ENCODE results near the gene MISP3.
A peak's percentile ranks its signal among the peaks of the same experiment; 100 is the strongest.

The MISP3 gene

DNA sequence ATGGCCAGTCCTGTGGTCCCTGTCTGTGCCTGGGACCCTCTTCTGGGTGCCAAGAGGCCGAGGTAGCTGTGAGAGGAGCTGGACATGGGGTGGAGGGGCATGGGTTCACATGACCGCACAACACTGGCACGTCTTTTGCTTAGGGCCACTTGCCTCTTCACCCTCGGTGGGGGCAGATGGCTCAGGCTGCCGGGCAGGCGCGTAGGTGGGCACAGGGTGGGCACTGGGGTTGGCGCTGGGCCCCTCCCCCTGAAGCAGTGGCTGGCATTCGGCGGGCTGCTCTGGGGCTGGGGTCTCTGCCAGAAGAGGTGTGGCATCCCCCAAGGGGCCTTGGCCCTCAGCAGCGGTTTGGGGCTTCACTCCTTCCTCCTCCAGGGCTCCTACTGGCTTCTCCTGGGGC, 19.1 kb upstream of the MISP3 start:
- DNase-seq (ENCODE audit: low read depth, low spot score), result no peak

DNA sequence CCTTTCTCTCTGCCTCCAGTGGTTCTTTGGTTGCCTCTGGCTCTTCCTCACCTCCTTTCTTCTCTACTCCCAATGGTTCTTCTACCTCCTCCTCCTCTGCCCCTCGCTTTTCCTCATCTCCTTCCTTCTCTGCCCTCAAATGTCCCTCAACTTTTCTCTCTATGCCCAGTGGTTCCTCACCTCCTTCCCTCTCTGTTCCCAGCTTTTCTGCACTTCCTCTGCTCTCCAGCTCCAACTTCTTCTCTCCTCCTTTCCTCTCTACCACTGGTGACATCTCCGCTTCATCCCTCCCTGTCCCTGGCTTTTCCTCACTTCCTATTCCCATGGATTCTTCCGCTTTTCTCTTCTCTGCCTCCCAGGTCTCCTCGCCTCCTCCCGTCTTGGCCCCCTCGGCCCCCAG, 18.5 kb upstream of the MISP3 start:
- DNase-seq (ENCODE audit: low read depth, low spot score), result no peak

DNA sequence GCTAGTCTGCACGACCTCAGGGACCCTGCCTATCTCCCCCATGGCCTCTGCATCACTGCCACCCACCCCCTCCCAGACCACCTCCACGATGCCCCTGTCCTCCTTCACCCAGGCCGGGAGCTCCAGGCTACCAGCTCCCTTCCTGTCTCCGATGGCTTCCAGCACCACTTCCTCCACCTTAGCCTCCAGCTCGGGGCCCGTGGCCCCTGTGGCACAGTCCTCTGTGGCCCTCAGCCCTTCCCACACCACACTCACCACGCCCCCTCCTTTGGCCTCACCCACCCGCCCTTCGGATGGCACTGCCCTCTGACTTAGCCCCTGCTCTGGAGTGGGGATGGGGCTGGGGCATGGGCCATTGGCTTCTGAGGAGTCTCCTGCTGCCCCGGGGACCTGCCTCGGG, 17.9 kb upstream of the MISP3 start:
- DNase-seq (ENCODE audit: low read depth, low spot score), result no peak

DNA sequence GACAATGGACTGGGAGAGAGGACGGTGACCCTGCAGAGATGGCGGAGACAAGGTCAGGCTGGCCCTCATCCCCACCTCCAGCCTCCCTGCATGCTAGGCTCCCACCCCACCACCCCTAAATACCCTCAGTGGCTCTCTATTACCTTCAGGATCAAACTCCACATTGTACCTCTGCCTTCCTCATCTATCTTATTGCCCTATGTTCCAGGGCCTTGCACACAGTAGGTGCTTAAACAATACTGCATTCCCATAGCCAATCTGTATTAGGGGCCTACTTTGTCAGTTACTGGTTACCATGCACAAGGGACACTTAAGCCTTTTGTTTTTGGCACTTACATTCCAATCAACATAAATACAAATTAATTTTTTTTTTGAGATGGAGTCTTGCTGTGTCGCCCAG, 17.2 kb upstream of the MISP3 start:
- DNase-seq (ENCODE audit: low read depth, low spot score), result no peak

DNA sequence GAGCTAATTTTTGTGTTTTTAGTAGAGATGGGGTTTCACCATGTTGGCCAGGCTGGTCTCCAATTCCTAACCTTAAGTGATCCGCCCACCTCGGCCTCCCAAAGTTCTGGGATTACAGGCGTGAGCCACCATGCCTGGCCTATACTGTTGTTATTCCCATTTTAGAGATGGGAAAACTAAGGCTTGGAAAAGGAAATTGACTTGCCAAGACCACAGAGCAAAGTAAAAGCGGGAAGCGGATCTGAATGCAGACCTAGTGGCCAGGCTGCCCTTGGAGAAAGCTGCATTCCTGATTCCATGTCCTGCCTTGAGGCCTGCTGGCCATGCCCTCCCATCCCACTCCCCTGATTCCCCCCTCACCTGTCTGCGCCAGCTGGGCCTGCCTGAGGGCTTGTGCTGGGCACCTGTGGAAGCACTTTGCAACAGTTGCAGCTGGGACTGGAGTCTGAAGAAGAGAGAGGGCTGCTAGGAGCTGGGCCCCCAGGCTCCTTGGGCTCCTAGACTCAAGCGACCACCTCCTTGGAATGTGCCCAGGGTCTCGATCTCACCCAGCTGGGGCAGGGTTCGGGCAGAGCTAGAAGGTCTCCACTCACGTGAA, 16.4 kb upstream of the MISP3 start:
- DNase-seq (ENCODE audit: low read depth, low spot score), result no peak

DNA sequence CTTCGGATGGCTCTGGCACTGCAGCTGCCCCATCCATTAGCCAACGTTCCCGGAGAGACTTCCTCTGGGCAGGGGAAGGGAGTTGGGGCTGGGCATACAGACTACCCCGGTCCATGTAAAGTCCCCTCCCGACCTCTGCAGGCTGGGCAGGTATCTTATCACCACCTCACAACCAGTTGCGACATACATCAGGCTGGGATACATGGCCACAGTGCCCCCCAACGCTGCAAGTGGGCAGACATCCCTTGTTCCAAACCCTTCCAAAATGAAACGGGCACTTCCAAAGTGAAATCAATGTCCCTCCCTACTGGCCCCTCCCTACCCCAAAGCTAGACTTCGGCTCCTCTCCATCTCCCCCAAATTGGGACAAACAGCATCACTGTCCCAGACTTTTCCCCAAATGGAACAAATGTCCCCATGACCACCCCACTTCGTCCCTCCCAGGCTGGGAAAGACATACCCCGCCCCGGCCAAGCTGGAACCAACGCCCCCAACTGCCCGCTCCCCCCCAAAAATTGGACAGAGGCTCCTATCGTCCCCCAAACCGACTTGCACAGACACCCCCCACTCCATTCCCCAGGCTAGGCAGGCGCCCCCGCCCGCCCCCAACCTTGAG, 15.7 kb upstream of the MISP3 start:
- no peak for DNase-seq (ENCODE audit: low read depth, low spot score)

DNA sequence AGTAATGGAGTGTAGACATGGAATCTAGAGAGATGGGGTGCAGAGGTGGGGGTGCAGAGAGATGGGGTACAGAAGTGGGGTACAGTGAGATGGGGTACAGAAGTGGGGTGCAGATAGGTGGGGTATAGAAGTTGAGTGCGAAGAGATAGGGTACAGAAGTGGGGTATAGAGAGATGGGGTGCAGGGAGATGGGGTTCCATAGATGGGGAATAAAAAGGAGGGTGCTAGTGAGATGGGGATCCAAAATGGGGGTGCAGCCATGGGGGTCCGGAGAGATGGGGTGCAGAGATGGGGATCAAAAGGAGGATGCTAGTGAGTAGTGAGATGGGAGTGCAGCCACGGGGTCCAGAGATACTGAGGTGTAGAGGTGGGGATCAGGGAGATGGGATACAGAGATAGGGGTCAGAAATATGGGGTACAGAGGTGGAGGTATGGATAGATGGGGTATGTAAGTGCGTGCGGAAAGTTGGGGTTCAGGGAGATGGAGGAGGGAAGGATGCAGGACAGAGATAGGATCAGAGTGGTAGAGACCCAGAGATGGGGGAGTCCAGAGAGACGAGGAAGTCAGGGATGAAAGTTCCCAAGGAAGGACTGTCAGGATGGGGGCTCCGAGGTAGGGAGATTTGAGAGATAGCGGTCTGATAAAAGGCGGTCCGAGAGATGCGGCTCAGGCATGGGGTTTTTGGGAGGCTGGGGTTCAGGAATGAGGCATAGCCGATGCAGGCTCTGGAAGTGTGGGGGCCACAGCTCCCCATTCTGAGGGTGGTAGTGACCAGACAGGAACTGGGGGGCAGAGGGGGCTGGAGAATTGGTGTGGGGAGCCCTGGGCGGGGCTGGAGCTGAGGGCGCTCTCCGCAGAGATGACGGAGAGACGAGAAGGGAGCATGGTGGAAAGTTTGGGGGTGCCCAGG, 14.1 kb upstream of the MISP3 start:
- DNase-seq (ENCODE audit: low read depth, low spot score), result no peak

DNA sequence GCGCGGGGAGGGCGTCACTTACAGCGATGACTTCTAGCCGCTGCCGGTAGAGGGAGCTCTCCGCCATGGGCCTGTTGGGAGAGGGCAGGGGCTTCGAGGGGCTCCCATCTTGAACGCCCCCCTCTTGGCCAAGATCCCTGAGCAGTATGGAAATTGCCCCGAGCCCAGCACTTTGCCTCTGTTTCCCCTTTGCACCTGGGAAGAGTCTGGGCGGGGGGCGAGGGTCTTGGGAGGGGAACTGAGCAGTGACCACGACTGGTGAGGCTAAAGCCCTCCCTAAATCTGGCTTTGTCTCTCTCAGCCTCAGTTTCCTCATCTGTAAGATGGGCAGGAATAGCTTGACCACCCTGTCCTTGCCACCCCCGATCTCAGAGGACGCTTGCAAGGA, 13.5 kb upstream of the MISP3 start:
- DNase-seq (ENCODE audit: low read depth, low spot score), result no peak

DNA sequence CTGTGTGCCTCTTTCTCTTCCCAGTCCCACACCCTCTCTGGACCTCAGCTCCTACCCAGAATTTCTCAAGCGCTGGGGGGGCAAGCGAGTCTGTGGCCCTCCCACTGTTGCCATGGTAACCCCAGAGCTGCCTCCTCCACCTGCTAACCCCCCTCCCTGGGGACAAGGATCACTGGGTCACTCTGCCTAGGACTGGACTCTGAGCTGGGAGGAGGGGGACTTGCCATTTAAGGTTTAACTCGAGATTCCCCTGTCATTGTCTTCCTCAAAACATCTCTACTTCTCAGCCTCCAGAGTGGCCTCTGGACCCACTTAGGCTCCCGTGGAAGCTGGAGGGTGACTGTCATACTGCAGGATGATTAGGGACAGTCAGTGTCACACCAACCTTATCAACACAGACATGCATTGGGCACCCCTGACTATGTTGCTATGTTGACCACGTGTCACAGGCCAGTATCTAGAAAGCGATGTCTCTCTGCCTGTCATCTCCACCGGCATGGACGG, 12.9 kb upstream of the MISP3 start:
- DNase-seq (ENCODE audit: low read depth, low spot score), result no peak

DNA sequence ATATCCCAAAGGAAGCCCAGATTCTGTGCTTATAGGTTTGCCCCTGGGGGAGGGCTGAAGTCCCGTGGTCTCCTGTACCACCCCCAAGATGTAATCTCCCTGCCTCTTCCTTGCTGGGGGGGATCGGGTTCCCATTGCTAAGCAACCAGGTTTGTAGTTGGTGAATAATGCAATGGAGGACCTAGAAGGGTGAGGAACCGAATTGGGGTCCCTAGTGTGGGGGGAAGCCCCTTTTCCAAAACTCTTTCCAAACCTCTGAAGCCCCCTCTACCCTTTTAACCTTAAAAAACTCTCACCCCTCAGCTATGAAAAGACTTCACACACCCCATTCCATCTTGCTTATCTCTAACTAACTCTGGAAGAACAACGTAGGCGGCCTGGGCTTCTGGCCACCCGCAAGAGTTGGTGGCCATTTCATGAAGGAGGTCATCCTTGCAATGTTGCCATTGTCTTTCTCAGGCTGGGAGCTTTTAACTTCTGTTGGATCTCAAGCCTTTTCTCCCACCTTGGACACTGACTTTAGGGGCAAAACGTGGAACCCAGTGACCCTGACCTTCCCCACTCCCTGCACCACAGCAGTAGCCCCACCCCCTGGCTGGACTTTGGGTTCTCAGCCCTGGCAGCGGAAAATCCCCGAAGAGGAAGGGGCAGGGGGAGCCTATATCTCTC, 11.4 kb upstream of the MISP3 start:
- DNase-seq (ENCODE audit: low read depth, low spot score), result no peak

DNA sequence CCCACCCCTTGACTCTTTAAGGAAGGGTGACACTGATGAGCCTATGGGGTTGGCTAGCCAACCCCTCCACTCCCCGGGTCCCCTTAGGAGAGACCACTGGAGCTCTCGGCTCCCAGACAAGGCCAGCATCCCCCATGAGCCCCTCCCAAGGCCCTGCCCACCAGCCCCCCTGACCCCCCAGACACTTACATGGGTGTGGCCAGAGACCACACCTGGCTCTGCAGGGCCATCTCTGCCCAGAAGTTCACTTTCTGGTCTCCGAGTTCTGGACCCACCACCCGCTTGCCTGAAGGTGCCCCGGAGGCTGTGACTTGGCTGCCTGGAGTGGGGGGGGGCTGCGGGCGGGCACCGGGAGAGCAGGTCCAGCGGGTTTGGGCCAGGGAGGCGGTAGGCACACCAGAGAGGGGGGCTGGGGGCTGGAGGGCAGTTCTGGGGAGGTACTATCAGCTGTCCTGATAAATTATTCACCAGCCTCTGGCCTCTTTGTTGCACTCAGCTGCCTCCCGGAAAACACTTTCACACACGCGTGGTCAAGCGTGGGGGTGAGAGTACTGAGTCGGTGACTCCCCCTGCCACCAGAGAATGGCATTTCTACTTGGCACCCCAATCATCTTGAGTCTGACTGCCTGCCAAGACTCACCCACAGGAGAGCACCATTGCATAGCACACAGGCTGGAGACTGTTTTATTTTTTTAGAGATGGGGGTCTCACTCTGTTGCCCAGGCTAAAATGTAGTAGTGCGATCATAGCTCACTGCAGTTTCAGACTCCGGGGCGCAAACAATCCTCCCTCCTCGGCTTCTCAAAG, 10.6 kb upstream of the MISP3 start, which contains the start of gene PALM3:
TSS of gene PALM3 (minus strand) at position 326 of the 807 bp plus-strand sequence. CDS start at position 230, 96 bp downstream.
- DNase-seq (ENCODE audit: low read depth, low spot score), result no peak

DNA sequence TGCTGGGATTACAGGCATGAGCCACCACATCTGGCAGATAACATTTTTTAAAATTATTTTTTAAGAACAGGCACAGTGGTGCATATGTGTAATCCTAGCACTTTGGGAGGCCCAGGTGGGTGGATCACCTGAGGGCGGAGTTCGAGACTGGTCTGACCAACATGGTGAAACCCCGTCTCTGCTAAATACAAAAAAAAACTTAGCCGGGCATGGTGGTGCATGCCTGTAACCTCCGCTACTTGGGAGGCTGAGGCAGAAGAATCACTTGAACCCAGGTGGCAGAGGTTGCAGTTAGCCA, 10.1 kb upstream of the MISP3 start:
- DNase-seq (ENCODE audit: low read depth, low spot score), result no peak

DNA sequence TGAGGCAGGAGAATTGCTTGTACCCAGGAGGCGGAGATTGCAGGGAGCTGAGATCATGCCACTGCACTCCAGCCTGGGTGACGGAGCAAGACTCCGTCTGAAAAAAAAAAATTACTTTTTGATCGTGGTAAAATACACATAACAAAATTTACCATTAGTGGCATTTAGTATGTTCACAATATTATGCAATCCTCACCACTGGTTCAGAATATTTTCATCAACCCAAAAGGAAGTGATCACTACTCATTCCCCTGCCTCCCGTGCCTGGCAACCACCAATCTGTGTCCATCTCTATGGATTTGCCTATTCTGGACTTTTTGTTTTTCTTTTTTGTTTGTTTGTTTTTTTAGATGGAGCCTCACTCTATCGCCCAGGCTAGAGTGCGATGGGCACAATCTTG, 9.5 kb upstream of the MISP3 start:
- DNase-seq (ENCODE audit: low read depth, low spot score), result no peak

DNA sequence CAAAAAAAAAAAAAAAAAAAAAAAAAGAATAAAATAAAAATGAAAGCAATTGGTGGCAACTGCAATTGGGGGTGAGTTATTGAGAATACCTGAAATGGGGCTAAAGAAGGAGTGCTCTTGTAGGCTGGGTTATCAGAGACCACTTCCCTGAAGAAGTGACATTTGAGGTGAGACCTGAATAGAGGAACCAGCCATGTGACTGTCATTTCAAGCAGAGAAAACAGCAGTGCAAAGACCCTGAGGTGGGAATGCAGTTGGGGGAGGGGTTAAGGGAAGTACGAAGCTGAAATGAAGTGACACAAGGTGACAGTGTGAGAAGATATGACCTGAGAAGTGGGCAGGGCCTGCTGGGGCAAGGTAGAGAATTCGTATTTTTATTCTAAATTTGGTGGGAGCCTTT, 6.5 kb upstream of the MISP3 start:
- no peak for DNase-seq (ENCODE audit: low read depth, low spot score)

DNA sequence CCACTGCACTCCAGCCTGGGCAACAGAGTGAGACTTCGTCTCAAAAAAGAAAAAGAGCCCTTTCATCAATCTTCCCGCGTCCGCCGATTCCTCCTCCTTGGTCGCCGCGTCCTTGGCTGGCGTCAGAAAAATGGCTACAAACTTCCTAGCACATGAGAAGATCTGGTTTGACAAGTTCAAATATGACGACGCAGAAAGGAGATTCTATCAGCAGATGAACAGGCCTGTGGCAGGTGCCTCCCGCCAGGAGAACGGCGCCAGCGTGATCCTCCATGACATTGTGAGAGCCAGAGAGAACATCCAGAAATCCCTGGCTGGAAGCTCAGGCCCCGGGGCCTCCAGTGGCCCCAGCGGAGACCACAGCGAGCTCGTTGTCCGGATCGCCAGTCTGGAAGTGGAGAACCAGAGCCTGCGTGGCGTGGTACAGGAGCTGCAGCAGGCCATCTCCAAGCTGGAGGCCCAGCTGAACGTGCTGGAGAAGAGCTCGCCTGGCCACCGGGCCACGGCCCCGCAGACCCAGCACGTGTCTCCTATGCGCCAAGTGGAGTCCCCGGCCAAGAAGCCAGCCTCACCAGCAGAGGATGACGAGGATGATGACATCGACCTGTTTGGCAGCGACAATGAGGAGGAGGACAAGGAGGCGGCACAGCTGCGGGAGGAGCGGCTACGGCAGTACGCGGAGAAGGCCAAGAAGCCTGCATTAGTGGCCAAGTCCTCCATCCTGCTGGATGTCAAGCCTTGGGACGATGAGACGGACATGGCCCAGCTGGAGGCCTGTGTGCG, 2.1 kb upstream of the MISP3 start:
- DNase-seq (ENCODE audit: low read depth, low spot score), result no peak

DNA sequence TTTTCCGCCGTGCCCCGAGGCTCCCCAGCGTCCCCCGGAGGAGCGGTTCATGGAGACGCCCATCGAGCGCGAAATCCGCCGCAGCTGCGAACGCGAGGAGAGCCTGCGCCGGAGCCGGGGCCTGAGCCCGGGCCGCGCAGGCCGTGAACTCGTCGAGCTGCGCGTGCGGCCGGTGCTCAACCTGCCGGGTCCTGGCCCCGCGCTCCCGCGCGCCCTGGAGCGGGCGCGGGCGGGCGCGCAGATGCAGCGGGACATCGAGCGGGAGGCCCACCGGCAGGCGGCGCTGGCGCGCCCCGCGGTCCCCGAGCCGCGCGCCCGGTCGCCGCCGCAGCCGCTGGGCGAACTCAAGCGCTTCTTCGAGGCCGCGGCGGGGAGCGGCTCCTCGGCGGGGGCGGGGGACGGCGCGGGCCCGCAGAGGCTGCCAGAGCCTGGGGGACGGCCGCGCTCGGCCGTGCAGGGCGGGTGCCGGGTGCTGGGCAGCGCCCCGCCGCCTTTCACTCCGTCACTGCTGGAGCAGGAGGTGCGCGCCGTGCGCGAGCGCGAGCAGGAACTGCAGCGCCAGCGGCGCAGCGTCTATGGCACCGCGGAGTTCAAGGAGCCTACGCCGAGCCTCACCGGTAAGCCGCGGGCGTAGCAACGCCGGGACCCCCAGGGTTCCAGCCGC, 807 bp downstream of the MISP3 start:
- peak; percentile 90 for DNase-seq (ENCODE audit: low read depth, low spot score)

DNA sequence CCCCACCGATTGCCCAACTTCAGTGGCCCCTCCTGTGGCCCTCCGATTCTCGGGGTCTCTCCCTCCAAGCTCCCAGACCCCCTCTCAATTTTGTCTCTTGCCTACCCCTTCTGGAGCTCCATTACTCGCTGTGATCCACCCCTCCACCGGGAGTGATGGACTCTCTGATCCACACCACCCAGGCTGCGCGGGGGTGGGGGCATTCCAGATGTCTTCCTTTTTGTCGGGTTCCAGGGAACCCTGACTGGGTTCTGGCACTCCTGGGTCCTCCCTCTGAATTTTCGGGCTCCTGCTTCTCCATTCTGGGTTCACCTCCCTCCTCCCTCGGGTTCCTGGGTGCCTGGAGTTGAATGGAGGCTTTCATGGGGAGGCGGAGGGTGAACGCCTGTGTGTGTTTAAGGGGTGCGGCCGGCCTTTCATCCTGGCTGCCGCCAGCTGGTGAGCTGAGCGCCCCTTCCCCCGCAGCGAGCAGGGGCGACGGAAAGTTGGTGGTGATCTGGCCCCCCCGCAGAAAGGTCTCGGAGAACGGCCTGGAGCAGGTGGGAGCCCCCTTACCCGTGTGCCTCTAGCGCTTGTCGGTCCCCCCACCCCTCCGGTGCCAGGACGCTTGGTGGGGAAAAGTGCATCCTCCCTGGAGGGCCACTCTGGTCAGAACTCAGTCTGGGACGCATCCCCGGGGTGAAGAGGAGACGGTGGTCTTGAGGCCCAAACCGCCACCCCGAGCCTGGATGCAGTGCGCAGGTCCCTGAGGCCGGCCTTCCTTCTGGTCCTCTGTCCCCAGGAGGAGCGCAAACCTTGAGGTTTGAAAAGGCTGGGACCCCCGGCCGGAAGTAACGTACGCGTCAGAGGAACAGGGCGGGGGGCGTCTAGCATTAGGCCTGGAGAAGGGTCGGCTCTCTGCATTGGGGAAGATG, 1.6 kb downstream of the MISP3 start:
- no peak for DNase-seq (ENCODE audit: low read depth, low spot score)

DNA sequence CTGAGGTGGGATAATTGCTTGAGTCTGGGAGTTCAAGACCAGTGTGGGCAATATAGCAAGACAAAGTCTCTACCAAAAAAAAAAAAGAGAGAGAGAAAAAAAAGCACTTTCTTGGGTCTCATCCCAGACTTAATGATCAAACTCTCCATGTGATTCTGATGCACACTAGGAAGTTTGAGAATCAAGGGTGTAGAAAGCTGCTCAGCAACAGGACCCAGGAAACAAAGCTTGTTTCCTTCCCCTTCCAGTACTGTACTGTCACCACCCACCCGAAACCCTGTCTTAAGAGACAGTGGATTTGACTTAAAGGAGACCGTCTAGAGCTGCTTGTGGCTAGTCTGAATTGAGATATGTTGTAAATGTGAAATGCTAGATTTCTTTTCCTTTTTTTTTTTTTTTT, 5.8 kb downstream of the MISP3 start:
- DNase-seq (ENCODE audit: low read depth, low spot score), result no peak

Measured in astrocyte of the hippocampus (primary cell).